ENCODE measurements around the gene RNF138. TPM values are rescaled to one million over a fixed set of nuclear protein-coding genes. Genes with fewer than 3 reads are reported as not detected.

Gene RNF138
- total and polyA plus RNA-seq, 2 of the 13 experiments (the other 11 are each of a cell fraction or from before 2014, with no cell fraction given): 14.6 to 33.6 TPM

DNA sequence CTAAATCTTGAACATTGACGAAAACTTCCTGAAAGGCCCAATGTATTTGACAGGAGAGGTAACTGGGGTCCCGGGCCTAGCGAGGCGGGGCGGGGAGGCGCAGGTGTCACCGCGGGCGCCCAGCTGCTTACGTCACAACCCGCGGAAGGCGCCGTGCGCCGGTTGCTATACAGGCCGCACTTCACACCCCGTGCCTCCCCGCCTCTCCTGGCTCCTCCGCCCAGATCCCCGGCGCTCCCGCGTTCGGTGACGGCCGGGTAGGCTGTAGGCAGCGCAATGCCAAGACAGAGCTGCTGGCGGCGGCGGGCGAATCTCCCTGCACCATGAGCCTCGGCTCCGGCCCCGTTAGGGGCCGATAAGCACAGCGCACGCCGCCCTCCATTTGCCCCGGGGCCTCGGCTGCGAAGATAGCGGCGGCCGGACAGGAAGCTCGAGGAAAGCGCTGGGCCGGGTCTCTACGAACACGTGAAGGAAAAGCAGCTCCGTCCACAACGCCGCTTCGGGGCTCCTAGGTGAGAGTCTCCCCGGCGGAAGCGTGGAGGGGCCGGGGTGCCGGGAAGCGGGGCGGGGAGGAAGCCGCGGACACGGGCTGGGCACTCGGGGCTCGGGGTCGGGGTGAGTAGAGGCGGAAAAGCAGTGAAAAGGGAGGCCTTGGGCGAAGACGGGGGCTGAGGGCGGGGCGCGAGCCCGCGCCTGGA is at the start of gene RNF138 (continued):
- TF ChIP-seq, protein P1, sequence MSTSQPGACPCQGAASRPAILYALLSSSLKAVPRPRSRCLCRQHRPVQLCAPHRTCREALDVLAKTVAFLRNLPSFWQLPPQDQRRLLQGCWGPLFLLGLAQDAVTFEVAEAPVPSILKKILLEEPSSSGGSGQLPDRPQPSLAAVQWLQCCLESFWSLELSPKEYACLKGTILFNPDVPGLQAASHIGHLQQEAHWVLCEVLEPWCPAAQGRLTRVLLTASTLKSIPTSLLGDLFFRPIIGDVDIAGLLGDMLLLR (CRISPR knock-in tag; IDR thresholded peaks at IDR 0.05): 0 out of 2 replicates have a peak, but pooled peaks have one; percentile 54
- TF ChIP-seq, protein P2, sequence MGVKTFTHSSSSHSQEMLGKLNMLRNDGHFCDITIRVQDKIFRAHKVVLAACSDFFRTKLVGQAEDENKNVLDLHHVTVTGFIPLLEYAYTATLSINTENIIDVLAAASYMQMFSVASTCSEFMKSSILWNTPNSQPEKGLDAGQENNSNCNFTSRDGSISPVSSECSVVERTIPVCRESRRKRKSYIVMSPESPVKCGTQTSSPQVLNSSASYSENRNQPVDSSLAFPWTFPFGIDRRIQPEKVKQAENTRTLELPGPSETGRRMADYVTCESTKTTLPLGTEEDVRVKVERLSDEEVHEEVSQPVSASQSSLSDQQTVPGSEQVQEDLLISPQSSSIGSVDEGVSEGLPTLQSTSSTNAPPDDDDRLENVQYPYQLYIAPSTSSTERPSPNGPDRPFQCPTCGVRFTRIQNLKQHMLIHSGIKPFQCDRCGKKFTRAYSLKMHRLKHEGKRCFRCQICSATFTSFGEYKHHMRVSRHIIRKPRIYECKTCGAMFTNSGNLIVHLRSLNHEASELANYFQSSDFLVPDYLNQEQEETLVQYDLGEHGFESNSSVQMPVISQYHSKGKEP (CRISPR knock-in tag; IDR thresholded peaks at IDR 0.05): no peak
- TF ChIP-seq NFYB (CRISPR knock-in tag; IDR thresholded peaks at IDR 0.05) (no peak; the same call in 1 of the 2 replicates), ZNF431 (CRISPR knock-in tag; IDR thresholded peaks at IDR 0.05; ENCODE audit: borderline replicate concordance, low read depth) (0 out of 2 replicates have a peak, but pooled peaks have one; percentile 46), ZFP36L2 (CRISPR knock-in tag; IDR thresholded peaks at IDR 0.05) (no peak), RFXAP (CRISPR knock-in tag; IDR thresholded peaks at IDR 0.05; ENCODE audit: borderline replicate concordance) (no peak), MTF1 (CRISPR knock-in tag; IDR thresholded peaks at IDR 0.05) (no peak), MATR3 (CRISPR knock-in tag; IDR thresholded peaks at IDR 0.05) (no peak), ISL2 (CRISPR knock-in tag; IDR thresholded peaks at IDR 0.05) (peak; percentile 46; the same call in 1 of the 2 replicates), SATB2 (CRISPR knock-in tag; IDR thresholded peaks at IDR 0.05) (0 out of 2 replicates have a peak, but pooled peaks have one; percentile 59), ZNF614 (CRISPR knock-in tag; IDR thresholded peaks at IDR 0.05; ENCODE audit: borderline replicate concordance) (0 out of 2 replicates have a peak, but pooled peaks have one; percentile 27), TAF1 (CRISPR knock-in tag; IDR thresholded peaks at IDR 0.05) (peak; percentile 51; the same call in 1 of the 2 replicates), ZNF567 (CRISPR knock-in tag; IDR thresholded peaks at IDR 0.05; ENCODE audit: borderline replicate concordance) (no peak), FOSL1 (CRISPR knock-in tag; IDR thresholded peaks at IDR 0.05; ENCODE audit: borderline replicate concordance) (no peak), MLLT10 (CRISPR knock-in tag; IDR thresholded peaks at IDR 0.05) (no peak), ZNF124 (CRISPR knock-in tag; IDR thresholded peaks at IDR 0.05) (no peak), JUN (CRISPR knock-in tag; IDR thresholded peaks at IDR 0.05) (0 out of 2 replicates have a peak, but pooled peaks have one; percentile 36), FOXJ3 (CRISPR knock-in tag; IDR thresholded peaks at IDR 0.05; ENCODE audit: borderline replicate concordance) (no peak), SIN3A (IDR thresholded peaks at IDR 0.05; ENCODE audit: borderline replicate concordance, low read depth, low read length) (no peak), ZNF83 (CRISPR knock-in tag; IDR thresholded peaks at IDR 0.05; ENCODE audit: borderline replicate concordance) (peak; percentile 90), ARHGAP35 (CRISPR knock-in tag; IDR thresholded peaks at IDR 0.05; ENCODE audit: borderline replicate concordance) (peak; percentile 65; the same call in 1 of the 2 replicates)
- TF ChIP-seq, protein P3, sequence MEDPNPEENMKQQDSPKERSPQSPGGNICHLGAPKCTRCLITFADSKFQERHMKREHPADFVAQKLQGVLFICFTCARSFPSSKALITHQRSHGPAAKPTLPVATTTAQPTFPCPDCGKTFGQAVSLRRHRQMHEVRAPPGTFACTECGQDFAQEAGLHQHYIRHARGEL (CRISPR knock-in tag; IDR thresholded peaks at IDR 0.05): peak; percentile 73; the same call in 1 of the 2 replicates
- TF ChIP-seq, protein P4, sequence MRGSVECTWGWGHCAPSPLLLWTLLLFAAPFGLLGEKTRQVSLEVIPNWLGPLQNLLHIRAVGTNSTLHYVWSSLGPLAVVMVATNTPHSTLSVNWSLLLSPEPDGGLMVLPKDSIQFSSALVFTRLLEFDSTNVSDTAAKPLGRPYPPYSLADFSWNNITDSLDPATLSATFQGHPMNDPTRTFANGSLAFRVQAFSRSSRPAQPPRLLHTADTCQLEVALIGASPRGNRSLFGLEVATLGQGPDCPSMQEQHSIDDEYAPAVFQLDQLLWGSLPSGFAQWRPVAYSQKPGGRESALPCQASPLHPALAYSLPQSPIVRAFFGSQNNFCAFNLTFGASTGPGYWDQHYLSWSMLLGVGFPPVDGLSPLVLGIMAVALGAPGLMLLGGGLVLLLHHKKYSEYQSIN (CRISPR knock-in tag; IDR thresholded peaks at IDR 0.05; ENCODE audit: borderline replicate concordance): no peak
- TF ChIP-seq, protein P5, sequence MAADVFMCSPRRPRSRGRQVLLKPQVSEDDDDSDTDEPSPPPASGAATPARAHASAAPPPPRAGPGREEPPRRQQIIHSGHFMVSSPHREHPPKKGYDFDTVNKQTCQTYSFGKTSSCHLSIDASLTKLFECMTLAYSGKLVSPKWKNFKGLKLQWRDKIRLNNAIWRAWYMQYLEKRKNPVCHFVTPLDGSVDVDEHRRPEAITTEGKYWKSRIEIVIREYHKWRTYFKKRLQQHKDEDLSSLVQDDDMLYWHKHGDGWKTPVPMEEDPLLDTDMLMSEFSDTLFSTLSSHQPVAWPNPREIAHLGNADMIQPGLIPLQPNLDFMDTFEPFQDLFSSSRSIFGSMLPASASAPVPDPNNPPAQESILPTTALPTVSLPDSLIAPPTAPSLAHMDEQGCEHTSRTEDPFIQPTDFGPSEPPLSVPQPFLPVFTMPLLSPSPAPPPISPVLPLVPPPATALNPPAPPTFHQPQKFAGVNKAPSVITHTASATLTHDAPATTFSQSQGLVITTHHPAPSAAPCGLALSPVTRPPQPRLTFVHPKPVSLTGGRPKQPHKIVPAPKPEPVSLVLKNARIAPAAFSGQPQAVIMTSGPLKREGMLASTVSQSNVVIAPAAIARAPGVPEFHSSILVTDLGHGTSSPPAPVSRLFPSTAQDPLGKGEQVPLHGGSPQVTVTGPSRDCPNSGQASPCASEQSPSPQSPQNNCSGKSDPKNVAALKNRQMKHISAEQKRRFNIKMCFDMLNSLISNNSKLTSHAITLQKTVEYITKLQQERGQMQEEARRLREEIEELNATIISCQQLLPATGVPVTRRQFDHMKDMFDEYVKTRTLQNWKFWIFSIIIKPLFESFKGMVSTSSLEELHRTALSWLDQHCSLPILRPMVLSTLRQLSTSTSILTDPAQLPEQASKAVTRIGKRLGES (CRISPR knock-in tag; IDR thresholded peaks at IDR 0.05; ENCODE audit: borderline replicate concordance): no peak
